Karpas-422 (cell line): ENCODE data around the gene TTC21A. TPM values are rescaled to one million over a fixed set of nuclear protein-coding genes. Genes with fewer than 3 reads are reported as not detected.

Experiments used
- DNase-seq: peaks from one replicate; pipeline ENCODE4 v3.0.0-alpha.2; 2015
- H2AFZ ChIP-seq: fragments of 200-600 bp; sonication (generic); 2 replicates; pipeline ENCODE4 v1.6.1; 2014; ENCODE audit warnings: antibody characterized with exemption, low read length, mixed read lengths
- H3K27ac ChIP-seq: fragments of 200-600 bp; sonication (generic); 2 replicates; pipeline ENCODE4 v1.5.1; 2014; ENCODE audit warnings: mild to moderate bottlenecking, low read length, moderate library complexity
- H3K27me3 ChIP-seq: fragments of 200-600 bp; sonication (generic); 2 replicates; pipeline ENCODE4 v1.6.1; 2014; ENCODE audit warnings: low read length, mixed read lengths
- H3K36me3 ChIP-seq: fragments of 200-600 bp; sonication (generic); 2 replicates; pipeline ENCODE4 v1.6.1; 2014; ENCODE audit warnings: low read length, mixed read lengths; ENCODE audit not compliant: insufficient read depth
- H3K4me1 ChIP-seq: fragments of 200-600 bp; sonication (generic); 2 replicates; pipeline ENCODE4 v1.6.1; 2014; ENCODE audit warnings: mild to moderate bottlenecking, low read length, mixed read lengths
- H3K4me2 ChIP-seq: fragments of 200-600 bp; sonication (generic); 2 replicates; pipeline ENCODE4 v1.6.1; 2014; ENCODE audit warnings: low read length, low read depth, mild to moderate bottlenecking; ENCODE audit not compliant: poor library complexity, severe bottlenecking
- H3K4me3 ChIP-seq: fragments of 200-600 bp; sonication (generic); 2 replicates; pipeline ENCODE4 v1.5.1; 2014; ENCODE audit warnings: mild to moderate bottlenecking, antibody characterized with exemption, low read length, mixed read lengths
- H3K79me2 ChIP-seq: fragments of 200-600 bp; sonication (generic); 2 replicates; pipeline ENCODE4 v1.6.1; 2014; ENCODE audit warnings: mild to moderate bottlenecking, low read length, mixed read lengths
- H3K9ac ChIP-seq: fragments of 200-600 bp; sonication (generic); 2 replicates; pipeline ENCODE4 v1.6.0; 2014; ENCODE audit warnings: low read length
- H3K9me2 ChIP-seq: fragments of 200-600 bp; sonication (generic), shearing (Covaris generic); replicated peaks from 2 replicates; pipeline ENCODE4 v1.6.0; 2014; ENCODE audit warnings: mild to moderate bottlenecking, low read length, moderate library complexity; ENCODE audit not compliant: insufficient read depth
- H3K9me3 ChIP-seq: fragments of 300-700, 200-600 bp; sonication (generic); 2 replicates; pipeline ENCODE4 v1.6.1; 2014; ENCODE audit warnings: low read length, mixed read lengths
- H4K20me1 ChIP-seq: fragments of 200-600 bp; sonication (generic); 2 replicates; pipeline ENCODE4 v1.6.1; 2014; ENCODE audit warnings: mild to moderate bottlenecking, antibody characterized with exemption, low read length, low read depth; ENCODE audit not compliant: insufficient read depth
- total RNA-seq: library from RNA; depleted of rRNA; stranded (reverse); fragments of >200 nt; shearing (Covaris generic); gene quantifications from 2 replicates; pipeline ENCODE4 v1.2.3, GENCODE V29; 2014; ENCODE audit warnings: low replicate concordance

The TTC21A gene
- total RNA-seq, 1 experiment from 2014 or later: 9.5 TPM

- Histone ChIP-seq H3K36me3 (peaks cover 28% of the 10 kb centered on the region; the same call in 1 of the 2 replicates), H2AFZ (no peak overlapping the region), H3K79me2 (peaks cover 24% of the 10 kb centered on the region), H3K27me3 (no peaks in the 10 kb centered on the region), H3K27ac (no peak overlapping the region), H4K20me1 (no peaks in the 10 kb centered on the region), H3K9ac (no peak overlapping the region), H3K4me3 (no peak overlapping the region), H3K9me2 (no peaks in the 10 kb centered on the region), H3K4me2 (no peak overlapping the region), H3K9me3 (no peaks in the 10 kb centered on the region), H3K4me1 (peaks cover 16% of the 10 kb centered on the region)
- DNase-seq: no peak
These were observed 38.9 kb upstream of the TTC21A start for GRCh38 chr3:39068556-39068955.

- Histone ChIP-seq H3K9me3 (no peaks in the 10 kb centered on the region), H3K79me2 (no peaks in the 10 kb centered on the region), H3K4me3 (no peak overlapping the region), H3K27me3 (no peaks in the 10 kb centered on the region), H3K4me2 (no peak overlapping the region), H2AFZ (no peak overlapping the region), H3K9me2 (no peaks in the 10 kb centered on the region), H4K20me1 (no peaks in the 10 kb centered on the region), H3K27ac (no peak overlapping the region), H3K36me3 (peaks cover 31% of the 10 kb centered on the region), H3K9ac (no peak overlapping the region), H3K4me1 (no peaks in the 10 kb centered on the region)
- DNase-seq: no peak
These were observed 31.6 kb upstream of the TTC21A start for GRCh38 chr3:39075910-39076309.

GRCh38 chr3:39079530-39079929 lies 27.9 kb upstream of the TTC21A start:
- H3K79me2 ChIP-seq: no peaks in the 10 kb centered on the region
- no peaks in the 10 kb centered on the region for H3K4me1 ChIP-seq
- peaks cover 25% of the 10 kb centered on the region for H3K36me3 ChIP-seq
- no peak overlapping the region for H2AFZ ChIP-seq
- no peaks in the 10 kb centered on the region for H3K9me2 ChIP-seq
- no peak overlapping the region for H3K4me3 ChIP-seq
- H3K27me3 ChIP-seq: no peaks in the 10 kb centered on the region
- H3K9me3 ChIP-seq: no peaks in the 10 kb centered on the region
- DNase-seq: no peak
- H4K20me1 ChIP-seq: no peaks in the 10 kb centered on the region
- H3K27ac ChIP-seq: no peak overlapping the region
- no peak overlapping the region for H3K4me2 ChIP-seq
- no peak overlapping the region for H3K9ac ChIP-seq

GRCh38 chr3:39080026-39080425 lies 27.5 kb upstream of the TTC21A start:
- no peak overlapping the region for H3K4me2 ChIP-seq
- no peak overlapping the region for H3K9ac ChIP-seq
- no peak overlapping the region for H2AFZ ChIP-seq
- H3K4me3 ChIP-seq: no peak overlapping the region
- DNase-seq: no peak
- no peaks in the 10 kb centered on the region for H4K20me1 ChIP-seq
- H3K9me3 ChIP-seq: no peaks in the 10 kb centered on the region
- no peaks in the 10 kb centered on the region for H3K27me3 ChIP-seq
- peaks cover 20% of the 10 kb centered on the region for H3K36me3 ChIP-seq
- no peaks in the 10 kb centered on the region for H3K9me2 ChIP-seq
- no peak overlapping the region for H3K27ac ChIP-seq
- H3K79me2 ChIP-seq: no peaks in the 10 kb centered on the region
- H3K4me1 ChIP-seq: peaks cover under 1% of the 10 kb centered on the region; the same call in 1 of the 2 replicates

GRCh38 chr3:39082666-39083313 lies 24.7 kb upstream of the TTC21A start:
- H3K27ac ChIP-seq: no peak overlapping the region
- no peak overlapping the region for H3K4me2 ChIP-seq
- no peak overlapping the region for H3K4me3 ChIP-seq
- no peaks in the 10 kb centered on the region for H3K9me3 ChIP-seq
- no peak overlapping the region for H2AFZ ChIP-seq
- H4K20me1 ChIP-seq: no peaks in the 10 kb centered on the region
- H3K79me2 ChIP-seq: no peaks in the 10 kb centered on the region
- no peak for DNase-seq
- no peaks in the 10 kb centered on the region for H3K9me2 ChIP-seq
- H3K4me1 ChIP-seq: peaks cover 21% of the 10 kb centered on the region
- no peaks in the 10 kb centered on the region for H3K27me3 ChIP-seq
- no peak overlapping the region for H3K9ac ChIP-seq
- H3K36me3 ChIP-seq: peaks cover 2% of the 10 kb centered on the region; the same call in 1 of the 2 replicates

- Histone ChIP-seq H3K9ac (peak overlapping the region; percentile 32), H3K4me3 (peak overlapping the region; percentile 16; the same call in 1 of the 2 replicates), H4K20me1 (no peaks in the 10 kb centered on the region), H3K36me3 (peaks cover 20% of the 10 kb centered on the region), H2AFZ (no peak overlapping the region), H3K27me3 (no peaks in the 10 kb centered on the region), H3K79me2 (no peaks in the 10 kb centered on the region), H3K9me3 (no peaks in the 10 kb centered on the region), H3K9me2 (no peaks in the 10 kb centered on the region), H3K4me1 (peaks cover 21% of the 10 kb centered on the region), H3K27ac (peak overlapping the region; percentile 87), H3K4me2 (peak overlapping the region; percentile 40)
- peak; percentile 87 for DNase-seq
These were observed 21.3 kb upstream of the TTC21A start for GRCh38 chr3:39086144-39086543.

GRCh38 chr3:39088456-39088855 lies 19.0 kb upstream of the TTC21A start:
- DNase-seq: no peak
- H4K20me1 ChIP-seq: no peaks in the 10 kb centered on the region
- peaks cover 21% of the 10 kb centered on the region for H3K4me1 ChIP-seq
- no peaks in the 10 kb centered on the region for H3K9me3 ChIP-seq
- H3K27me3 ChIP-seq: no peaks in the 10 kb centered on the region
- no peak overlapping the region for H3K9ac ChIP-seq
- no peak overlapping the region for H2AFZ ChIP-seq
- no peak overlapping the region for H3K4me2 ChIP-seq
- no peak overlapping the region for H3K4me3 ChIP-seq
- H3K79me2 ChIP-seq: no peaks in the 10 kb centered on the region
- no peak overlapping the region for H3K27ac ChIP-seq
- H3K36me3 ChIP-seq: peaks cover 31% of the 10 kb centered on the region
- no peaks in the 10 kb centered on the region for H3K9me2 ChIP-seq

- Histone ChIP-seq H3K79me2 (no peaks in the 10 kb centered on the region), H3K27ac (no peak overlapping the region), H3K4me2 (no peak overlapping the region), H2AFZ (no peak overlapping the region), H3K9me2 (no peaks in the 10 kb centered on the region), H3K4me1 (peaks cover 21% of the 10 kb centered on the region), H3K4me3 (no peak overlapping the region), H3K27me3 (no peaks in the 10 kb centered on the region), H3K9me3 (no peaks in the 10 kb centered on the region), H3K36me3 (peaks cover 31% of the 10 kb centered on the region), H3K9ac (no peak overlapping the region), H4K20me1 (no peaks in the 10 kb centered on the region)
- no peak for DNase-seq
These were observed 18.6 kb upstream of the TTC21A start for GRCh38 chr3:39088889-39089288.
